HUDEP-2 (cell line): ENCODE data around the gene LY6G6D.
"Not testable (repeated sequence)": the region's sequence is repeated elsewhere in the genome, so short reads cannot be mapped to it uniquely, and the experiment has no call there.

Experiments
- DNase-seq, 76 experiments: peaks; one replicate each; lab custom pipeline; 2025; ENCODE audit not compliant: unreplicated experiment in 76 of 76; lab: John Stamatoyannopoulos, UW

Gene LY6G6D

GRCh38 chr6:31691564-31692108 is 23.5 kb upstream of the LY6G6D start:
- DNase-seq = no peak

GRCh38 chr6:31692353-31692752 is 22.8 kb upstream of the LY6G6D start:
- DNase-seq = no peak

GRCh38 chr6:31692886-31693285 is 22.3 kb upstream of the LY6G6D start:
- DNase-seq = no peak

GRCh38 chr6:31693535-31693934 is 21.6 kb upstream of the LY6G6D start:
- no peak for DNase-seq

GRCh38 chr6:31697555-31697954 is 17.6 kb upstream of the LY6G6D start:
- DNase-seq = no peak

- no peak for DNase-seq
Measured at GRCh38 chr6:31700740-31701401, 14.3 kb upstream of the LY6G6D start.

GRCh38 chr6:31701666-31702404 is 13.3 kb upstream of the LY6G6D start:
- DNase-seq = peak in 17 of 76 experiments; percentile 12 to 46 (median 26)

GRCh38 chr6:31702405-31702818 is 12.7 kb upstream of the LY6G6D start:
- peak in 3 of 76 experiments; percentile 38 to 49 (median 46) for DNase-seq

GRCh38 chr6:31702819-31703716 is 12.1 kb upstream of the LY6G6D start, which contains the start of gene ABHD16A:
Gene ABHD16A, minus strand, starts transcription at chr6:31703324. Its CDS starts 43 bp downstream, at chr6:31703281.
- DNase-seq = peak in 75 of 76 experiments; percentile 89 to 100 (median 99)

GRCh38 chr6:31705931-31706330 is 9.2 kb upstream of the LY6G6D start:
- DNase-seq = no peak

GRCh38 chr6:31706599-31706998 is 8.5 kb upstream of the LY6G6D start, which contains the start of gene LY6G6F:
Gene LY6G6F, plus strand, starts transcription at chr6:31706866. Its CDS starts 41 bp downstream, at chr6:31706907.
- no peak for DNase-seq

GRCh38 chr6:31707701-31708100 is 7.4 kb upstream of the LY6G6D start:
- no peak for DNase-seq

- DNase-seq = no peak
Measured at GRCh38 chr6:31708224-31708623, 6.9 kb upstream of the LY6G6D start.

GRCh38 chr6:31709157-31709556 is 6.0 kb upstream of the LY6G6D start:
- DNase-seq = not testable (repeated sequence)

- no peak for DNase-seq
Measured at GRCh38 chr6:31710523-31711219, 4.5 kb upstream of the LY6G6D start.

- peak in 65 of 76 experiments; percentile 17 to 78 (median 56) for DNase-seq
Measured at GRCh38 chr6:31711233-31711632, 3.9 kb upstream of the LY6G6D start.

GRCh38 chr6:31712296-31712695 is 2.9 kb upstream of the LY6G6D start:
- DNase-seq = peak in 22 of 76 experiments; percentile 5 to 48 (median 28)

GRCh38 chr6:31713465-31713864 is 1.7 kb upstream of the LY6G6D start:
- DNase-seq = no peak

GRCh38 chr6:31713991-31714684 is 1.0 kb upstream of the LY6G6D start:
- DNase-seq = no peak
